HL-60 (cell line): ENCODE measurements around the gene ABCE1.

ENCODE experiments used
- DNase-seq, 2 experiments: peaks; one replicate each; pipeline ENCODE4 v3.0.0-alpha.2; 2010 to 2020; ENCODE audit warnings: low read depth in 1 of 2, low spot score in 1 of 2
- H3K27ac ChIP-seq: fragments of 250-450 bp; sonication (Bioruptor Pico); replicated peaks from 2 replicates; pipeline ENCODE4 v1.5.1; 2020; ENCODE audit warnings: mild to moderate bottlenecking, moderate library complexity
- H3K27me3 ChIP-seq: fragments of 250-450 bp; sonication (Bioruptor Pico); 2 replicates; pipeline ENCODE4 v1.5.1; 2021; ENCODE audit warnings: mild to moderate bottlenecking, moderate library complexity; ENCODE audit not compliant: insufficient read depth, poor library complexity, severe bottlenecking
- H3K4me3 ChIP-seq: replicated peaks from 2 replicates; pipeline ENCODE4 v1.5.1; 2011; ENCODE audit warnings: mild to moderate bottlenecking, control low read depth, low read length; ENCODE audit not compliant: insufficient read depth
- GABPA ChIP-seq: IDR thresholded peaks from 2 replicates; pipeline ENCODE4 v1.6.1; 2012; ENCODE audit warnings: low read depth
- POLR2AphosphoS5 ChIP-seq: IDR thresholded peaks from 2 replicates; pipeline ENCODE4 v1.6.1; 2012; ENCODE audit warnings: low read depth
- SPI1 ChIP-seq: IDR thresholded peaks from 2 replicates; pipeline ENCODE4 v1.6.1; 2012; ENCODE audit warnings: low read depth, mild to moderate bottlenecking, borderline replicate concordance
- TF ChIP-seq, protein P1 (sequence below): IDR thresholded peaks from one replicate; pipeline ENCODE4 v1.5.1; 2011; ENCODE audit warnings: low read length, control low read depth, inconsistent platforms; ENCODE audit not compliant: insufficient read depth
- TF ChIP-seq, protein P2 (sequence below): IDR thresholded peaks from 2 replicates; pipeline ENCODE4 v1.6.1; 2012; ENCODE audit warnings: low read depth; ENCODE audit not compliant: insufficient replicate concordance

Gene ABCE1

DNA sequence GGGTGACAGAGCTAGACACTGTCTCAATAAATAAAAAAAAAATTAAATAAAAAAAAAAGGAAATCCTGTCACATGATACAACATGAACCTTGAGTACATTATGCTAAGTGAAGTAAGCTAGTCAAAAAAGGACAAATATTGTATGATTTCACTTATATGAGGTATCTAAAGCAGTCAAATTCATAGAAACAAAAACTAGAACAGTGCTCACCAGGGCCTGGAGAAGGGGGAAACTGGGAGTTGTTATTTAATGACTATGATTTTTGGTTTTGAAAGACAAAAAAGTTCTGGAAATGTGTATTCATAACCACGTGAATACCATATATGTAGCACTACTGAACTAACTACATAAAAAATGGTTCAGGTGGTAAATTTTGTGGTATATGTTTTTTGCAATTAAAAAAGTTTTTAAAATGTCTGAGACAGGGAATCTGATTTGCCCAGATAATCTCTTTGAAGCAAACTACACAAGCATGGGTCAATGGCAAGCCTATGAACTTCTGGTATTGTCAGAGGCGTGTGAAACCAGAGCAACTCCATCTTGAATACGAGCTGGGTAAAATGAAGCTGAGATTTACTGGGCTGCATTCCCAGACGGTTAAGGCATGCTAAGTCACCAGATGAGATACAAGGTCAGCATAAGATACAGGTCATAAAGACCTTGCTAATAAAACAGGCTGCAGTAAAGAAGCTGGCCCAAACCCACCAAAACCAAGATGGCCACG, 42.4 kb upstream of the ABCE1 start:
- TF ChIP-seq GABPA, result no peak
- DNase-seq, result no peak
- no peak overlapping the region for H3K27ac ChIP-seq
- H3K4me3 ChIP-seq, result no peak overlapping the region
- H3K27me3 ChIP-seq, result no peaks in the 10 kb centered on the region

DNA sequence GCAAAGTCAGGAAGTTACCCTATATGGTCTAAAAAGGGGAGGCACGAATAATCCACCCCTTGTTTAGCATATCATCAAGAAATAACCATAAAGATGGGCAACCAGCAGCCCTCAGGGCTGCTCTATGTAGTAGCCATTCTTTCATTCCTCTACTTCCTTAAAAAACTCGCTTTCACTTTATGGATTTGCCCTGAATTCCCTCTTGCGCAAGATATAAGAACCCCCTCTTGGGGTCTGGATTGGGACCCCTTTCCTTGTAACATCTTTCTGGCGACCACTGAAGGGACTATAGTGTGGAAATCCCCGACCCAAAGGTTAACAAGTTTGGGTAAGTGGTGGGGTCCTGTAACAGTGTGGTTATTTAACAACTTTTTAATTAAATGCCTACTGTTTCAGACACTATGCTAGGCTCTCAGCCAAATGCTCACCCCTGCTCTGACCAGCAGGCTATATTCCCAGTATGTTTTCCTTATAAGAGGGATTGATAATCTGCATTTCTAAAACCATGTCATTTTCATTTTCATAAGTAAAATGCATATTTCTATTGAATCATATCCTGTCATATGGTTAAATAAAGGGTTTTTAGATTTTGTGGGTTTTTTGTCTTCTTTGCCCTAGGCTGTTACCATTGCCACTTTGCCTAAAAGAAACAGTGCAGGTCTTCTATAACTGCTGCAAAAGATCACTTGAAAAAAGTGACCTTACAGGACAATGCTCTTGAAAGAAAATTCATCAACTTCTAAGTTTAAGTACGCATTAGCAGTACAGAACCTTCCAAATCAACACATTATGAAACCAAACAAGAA, 41.6 kb upstream of the ABCE1 start:
- DNase-seq, result no peak
- H3K27me3 ChIP-seq, result no peaks in the 10 kb centered on the region
- no peak overlapping the region for H3K4me3 ChIP-seq
- no peak for TF ChIP-seq SPI1
- no peak for TF ChIP-seq POLR2AphosphoS5
- TF ChIP-seq, protein P1, sequence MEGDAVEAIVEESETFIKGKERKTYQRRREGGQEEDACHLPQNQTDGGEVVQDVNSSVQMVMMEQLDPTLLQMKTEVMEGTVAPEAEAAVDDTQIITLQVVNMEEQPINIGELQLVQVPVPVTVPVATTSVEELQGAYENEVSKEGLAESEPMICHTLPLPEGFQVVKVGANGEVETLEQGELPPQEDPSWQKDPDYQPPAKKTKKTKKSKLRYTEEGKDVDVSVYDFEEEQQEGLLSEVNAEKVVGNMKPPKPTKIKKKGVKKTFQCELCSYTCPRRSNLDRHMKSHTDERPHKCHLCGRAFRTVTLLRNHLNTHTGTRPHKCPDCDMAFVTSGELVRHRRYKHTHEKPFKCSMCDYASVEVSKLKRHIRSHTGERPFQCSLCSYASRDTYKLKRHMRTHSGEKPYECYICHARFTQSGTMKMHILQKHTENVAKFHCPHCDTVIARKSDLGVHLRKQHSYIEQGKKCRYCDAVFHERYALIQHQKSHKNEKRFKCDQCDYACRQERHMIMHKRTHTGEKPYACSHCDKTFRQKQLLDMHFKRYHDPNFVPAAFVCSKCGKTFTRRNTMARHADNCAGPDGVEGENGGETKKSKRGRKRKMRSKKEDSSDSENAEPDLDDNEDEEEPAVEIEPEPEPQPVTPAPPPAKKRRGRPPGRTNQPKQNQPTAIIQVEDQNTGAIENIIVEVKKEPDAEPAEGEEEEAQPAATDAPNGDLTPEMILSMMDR, result no peak
- TF ChIP-seq, protein P2, sequence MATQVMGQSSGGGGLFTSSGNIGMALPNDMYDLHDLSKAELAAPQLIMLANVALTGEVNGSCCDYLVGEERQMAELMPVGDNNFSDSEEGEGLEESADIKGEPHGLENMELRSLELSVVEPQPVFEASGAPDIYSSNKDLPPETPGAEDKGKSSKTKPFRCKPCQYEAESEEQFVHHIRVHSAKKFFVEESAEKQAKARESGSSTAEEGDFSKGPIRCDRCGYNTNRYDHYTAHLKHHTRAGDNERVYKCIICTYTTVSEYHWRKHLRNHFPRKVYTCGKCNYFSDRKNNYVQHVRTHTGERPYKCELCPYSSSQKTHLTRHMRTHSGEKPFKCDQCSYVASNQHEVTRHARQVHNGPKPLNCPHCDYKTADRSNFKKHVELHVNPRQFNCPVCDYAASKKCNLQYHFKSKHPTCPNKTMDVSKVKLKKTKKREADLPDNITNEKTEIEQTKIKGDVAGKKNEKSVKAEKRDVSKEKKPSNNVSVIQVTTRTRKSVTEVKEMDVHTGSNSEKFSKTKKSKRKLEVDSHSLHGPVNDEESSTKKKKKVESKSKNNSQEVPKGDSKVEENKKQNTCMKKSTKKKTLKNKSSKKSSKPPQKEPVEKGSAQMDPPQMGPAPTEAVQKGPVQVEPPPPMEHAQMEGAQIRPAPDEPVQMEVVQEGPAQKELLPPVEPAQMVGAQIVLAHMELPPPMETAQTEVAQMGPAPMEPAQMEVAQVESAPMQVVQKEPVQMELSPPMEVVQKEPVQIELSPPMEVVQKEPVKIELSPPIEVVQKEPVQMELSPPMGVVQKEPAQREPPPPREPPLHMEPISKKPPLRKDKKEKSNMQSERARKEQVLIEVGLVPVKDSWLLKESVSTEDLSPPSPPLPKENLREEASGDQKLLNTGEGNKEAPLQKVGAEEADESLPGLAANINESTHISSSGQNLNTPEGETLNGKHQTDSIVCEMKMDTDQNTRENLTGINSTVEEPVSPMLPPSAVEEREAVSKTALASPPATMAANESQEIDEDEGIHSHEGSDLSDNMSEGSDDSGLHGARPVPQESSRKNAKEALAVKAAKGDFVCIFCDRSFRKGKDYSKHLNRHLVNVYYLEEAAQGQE, result no peak
- no peak for TF ChIP-seq GABPA
- H3K27ac ChIP-seq, result no peak overlapping the region

DNA sequence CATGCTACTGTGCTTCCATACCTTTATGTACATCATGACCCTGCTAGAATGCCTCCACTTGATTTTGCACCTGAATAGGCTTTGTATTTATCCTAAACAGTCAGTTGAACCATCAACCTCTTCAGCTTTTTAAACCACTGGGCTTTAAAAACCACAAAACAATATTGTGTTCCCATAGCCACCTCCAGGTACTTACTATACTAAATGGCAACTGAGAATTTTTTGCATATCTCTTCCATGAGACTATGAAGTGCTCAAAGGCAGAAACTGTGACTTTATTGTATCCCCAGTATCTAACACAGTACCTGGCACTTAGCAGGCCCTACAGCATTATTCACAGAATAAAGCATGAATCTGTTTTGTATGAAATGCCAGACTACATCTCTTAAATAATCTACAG, 39.9 kb upstream of the ABCE1 start:
- TF ChIP-seq GABPA (no peak), SPI1 (no peak), POLR2AphosphoS5 (no peak)
- TF ChIP-seq, protein P2, result no peak
- TF ChIP-seq, protein P1, result no peak
- DNase-seq, result no peak
- H3K27ac ChIP-seq, result no peak overlapping the region
- H3K4me3 ChIP-seq, result no peak overlapping the region
- H3K27me3 ChIP-seq, result no peaks in the 10 kb centered on the region

DNA sequence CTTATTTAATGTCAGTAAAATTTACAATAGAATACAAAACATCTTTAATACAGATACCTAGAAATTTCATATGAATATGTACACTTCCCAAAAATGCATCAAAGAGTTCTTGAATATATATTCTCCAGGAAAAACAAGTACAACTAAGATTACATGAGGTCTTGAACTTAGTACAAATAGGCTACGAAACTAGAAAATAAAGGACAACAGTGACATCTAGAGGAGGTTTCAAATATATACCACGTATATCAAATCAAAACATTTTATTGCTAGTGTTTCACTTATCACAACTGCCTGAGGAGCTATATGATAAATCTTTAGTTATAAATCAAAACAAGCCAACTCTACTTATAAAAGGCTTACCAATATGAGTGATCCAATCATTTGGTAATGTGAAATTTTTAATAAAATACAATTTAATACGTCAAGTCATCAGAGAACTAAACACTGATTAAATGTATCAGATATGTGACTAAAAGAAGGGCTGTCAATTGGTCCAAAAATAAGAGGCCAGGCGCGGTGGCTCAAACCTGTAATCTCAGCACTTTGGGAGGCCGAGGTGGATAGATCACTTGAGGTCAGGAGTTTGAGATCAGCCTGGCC, 36.7 kb upstream of the ABCE1 start:
- Histone ChIP-seq H3K27me3 (no peaks in the 10 kb centered on the region), H3K27ac (no peak overlapping the region), H3K4me3 (no peak overlapping the region)
- TF ChIP-seq GABPA, result no peak
- no peak for DNase-seq
